ENCODE measurements around the gene RAB38. TPM values are rescaled to one million over a fixed set of nuclear protein-coding genes. Genes with fewer than 3 reads are reported as not detected.

The RAB38 gene
- total RNA-seq, 1 donor from 2014 or later, result 0.44 TPM

DNA sequence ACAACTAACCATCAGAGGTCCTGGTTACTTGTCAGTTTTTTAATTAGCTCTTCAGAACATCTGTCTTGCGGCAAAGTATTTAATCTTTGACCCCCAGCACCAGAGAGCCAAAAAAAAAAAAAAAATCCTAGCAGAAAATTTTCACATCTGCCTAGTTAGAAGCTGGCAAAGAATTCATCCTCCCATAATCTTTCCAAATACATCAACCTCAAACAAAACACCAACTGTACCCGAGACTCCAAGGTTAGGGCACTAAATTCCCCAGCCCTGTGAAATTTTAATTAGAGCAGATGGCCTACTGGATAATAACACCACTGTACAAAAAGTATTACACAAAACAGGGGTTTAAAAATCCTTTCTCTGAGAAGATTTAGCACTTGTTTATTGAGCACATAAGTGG, 55.7 kb downstream of the RAB38 start:
- H3K4me1 ChIP-seq, result no peaks in the 10 kb centered on the region

DNA sequence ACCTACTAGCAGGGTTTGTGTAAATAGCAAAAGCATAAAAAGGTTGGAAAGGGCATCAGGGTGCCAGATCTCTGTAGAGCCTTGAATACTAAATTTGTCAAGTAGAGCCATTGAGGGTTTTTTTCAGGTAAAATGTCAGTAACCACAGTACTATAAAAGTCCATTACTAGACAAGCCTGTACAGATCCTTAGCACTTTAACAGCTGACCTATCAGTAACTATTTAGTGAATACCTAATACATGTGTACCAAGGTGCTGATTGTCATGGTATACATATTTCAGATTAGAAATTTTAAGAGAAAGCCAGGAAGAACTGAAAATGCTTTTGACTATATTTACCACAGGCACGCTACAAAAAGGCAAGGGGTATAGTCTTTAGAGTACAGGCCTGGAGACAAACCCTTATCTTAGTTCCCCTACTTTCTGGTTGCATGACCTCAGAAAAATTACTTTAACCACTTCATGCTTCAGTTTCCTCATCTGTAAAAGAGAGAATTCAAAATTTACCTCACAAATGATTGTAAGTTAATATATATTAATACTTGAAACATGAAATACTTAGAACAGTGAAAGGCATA, 57.9 kb downstream of the RAB38 start:
- Histone ChIP-seq H3K9me3 (replicated peaks) (no peaks in the 10 kb centered on the region), H3K27me3 (ENCODE audit: low read depth) (no peaks in the 10 kb centered on the region), H3K36me3 (no peaks in the 10 kb centered on the region), H3K4me3 (no peak overlapping the region), H3K4me1 (no peaks in the 10 kb centered on the region), H3K27ac (replicated peaks) (no peak overlapping the region)
- TF ChIP-seq, protein P1, sequence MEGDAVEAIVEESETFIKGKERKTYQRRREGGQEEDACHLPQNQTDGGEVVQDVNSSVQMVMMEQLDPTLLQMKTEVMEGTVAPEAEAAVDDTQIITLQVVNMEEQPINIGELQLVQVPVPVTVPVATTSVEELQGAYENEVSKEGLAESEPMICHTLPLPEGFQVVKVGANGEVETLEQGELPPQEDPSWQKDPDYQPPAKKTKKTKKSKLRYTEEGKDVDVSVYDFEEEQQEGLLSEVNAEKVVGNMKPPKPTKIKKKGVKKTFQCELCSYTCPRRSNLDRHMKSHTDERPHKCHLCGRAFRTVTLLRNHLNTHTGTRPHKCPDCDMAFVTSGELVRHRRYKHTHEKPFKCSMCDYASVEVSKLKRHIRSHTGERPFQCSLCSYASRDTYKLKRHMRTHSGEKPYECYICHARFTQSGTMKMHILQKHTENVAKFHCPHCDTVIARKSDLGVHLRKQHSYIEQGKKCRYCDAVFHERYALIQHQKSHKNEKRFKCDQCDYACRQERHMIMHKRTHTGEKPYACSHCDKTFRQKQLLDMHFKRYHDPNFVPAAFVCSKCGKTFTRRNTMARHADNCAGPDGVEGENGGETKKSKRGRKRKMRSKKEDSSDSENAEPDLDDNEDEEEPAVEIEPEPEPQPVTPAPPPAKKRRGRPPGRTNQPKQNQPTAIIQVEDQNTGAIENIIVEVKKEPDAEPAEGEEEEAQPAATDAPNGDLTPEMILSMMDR (IDR thresholded peaks at IDR 0.05; ENCODE audit: borderline replicate concordance), result no peak
- no peak for DNase-seq
- intact Hi-C loops (cut with micrococcal nuclease), result no loop called here

More for the DNA sequence above, 55.7 kb downstream of the RAB38 start:
- TF ChIP-seq, protein P1 (IDR thresholded peaks at IDR 0.05; ENCODE audit: borderline replicate concordance), result no peak
- intact Hi-C loops (cut with micrococcal nuclease), result no loop called here
- Histone ChIP-seq H3K27me3 (ENCODE audit: low read depth) (no peaks in the 10 kb centered on the region), H3K27ac (replicated peaks) (no peak overlapping the region), H3K36me3 (no peaks in the 10 kb centered on the region), H3K4me3 (no peak overlapping the region), H3K9me3 (replicated peaks) (no peaks in the 10 kb centered on the region)
- DNase-seq, result no peak

DNA sequence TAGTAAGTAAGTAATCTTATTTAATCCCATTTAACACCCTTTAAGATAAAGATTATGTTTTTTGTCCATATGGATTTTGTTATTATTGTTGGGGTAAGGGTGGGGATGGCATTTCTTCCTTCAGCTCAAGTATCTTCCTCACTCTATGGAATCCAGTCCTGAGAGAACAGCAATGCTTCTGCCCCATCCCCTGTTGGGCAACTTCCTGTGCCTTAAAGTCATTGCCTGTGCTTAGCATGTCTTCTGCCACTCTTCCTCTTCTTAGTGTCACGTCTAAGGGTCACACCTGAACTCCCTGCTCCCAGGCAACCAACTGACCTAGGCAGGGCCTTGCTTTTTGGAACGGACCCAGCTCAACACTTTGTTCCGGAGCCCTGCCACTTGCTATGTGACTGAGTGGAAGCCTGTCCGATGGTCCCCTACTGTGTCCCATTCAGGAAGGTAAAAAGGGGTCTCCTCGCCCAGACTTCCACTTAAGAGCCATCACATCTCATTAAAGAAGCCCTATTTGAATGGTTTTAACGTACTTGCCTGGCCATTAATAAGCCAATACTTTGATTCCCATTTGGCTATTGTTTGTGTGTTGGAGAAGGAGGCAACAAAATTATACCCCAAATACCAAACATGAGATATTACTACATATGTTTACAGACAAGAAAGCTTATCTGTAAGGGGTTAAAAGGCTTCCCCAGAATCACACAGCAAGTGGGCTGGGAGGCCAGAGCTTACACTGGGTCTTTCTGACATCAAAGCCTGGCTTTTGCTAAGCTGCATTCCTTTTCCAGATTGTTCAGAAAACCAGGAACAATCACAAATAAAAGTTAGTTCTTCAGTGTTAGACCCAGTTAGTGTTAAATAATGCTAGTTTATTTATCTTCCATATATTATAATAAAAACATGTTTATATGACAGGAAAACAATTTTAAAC, 59.2 kb downstream of the RAB38 start:
- Histone ChIP-seq H3K9me3 (replicated peaks) (no peaks in the 10 kb centered on the region), H3K27me3 (ENCODE audit: low read depth) (no peaks in the 10 kb centered on the region), H3K4me1 (no peaks in the 10 kb centered on the region), H3K4me3 (no peak overlapping the region), H3K36me3 (no peaks in the 10 kb centered on the region), H3K27ac (replicated peaks) (no peak overlapping the region)
- DNase-seq, result no peak
- intact Hi-C loops (cut with micrococcal nuclease), result no loop called here
- TF ChIP-seq, protein P1 (IDR thresholded peaks at IDR 0.05; ENCODE audit: borderline replicate concordance), result no peak

DNA sequence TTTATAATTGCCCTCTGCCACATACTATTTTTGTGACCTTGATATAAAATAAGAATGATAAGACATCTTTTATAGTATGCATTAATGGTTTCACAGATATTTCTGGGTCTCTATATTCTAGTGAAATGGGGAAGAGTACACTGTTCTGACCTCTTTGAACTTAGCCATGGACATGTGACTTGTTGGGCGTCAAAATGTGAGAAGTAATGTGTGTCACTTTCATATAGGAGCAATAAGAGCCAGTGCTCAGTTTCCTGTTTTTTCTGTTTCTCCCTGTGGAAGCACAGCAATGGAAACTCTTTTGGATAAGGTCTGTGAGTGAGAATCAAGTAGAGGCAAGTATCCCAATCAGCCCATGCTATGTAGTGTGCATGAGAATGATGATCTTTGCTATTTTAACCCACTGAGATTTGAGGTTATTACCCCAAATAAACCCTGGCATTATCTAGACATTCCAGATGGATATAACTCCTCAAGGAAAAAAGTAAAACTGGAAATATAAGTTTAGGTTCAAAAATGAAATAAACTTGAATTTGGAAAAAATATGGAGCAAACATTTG, 60.7 kb downstream of the RAB38 start:
- DNase-seq, result no peak
- Histone ChIP-seq H3K9me3 (replicated peaks) (no peaks in the 10 kb centered on the region), H3K27me3 (ENCODE audit: low read depth) (no peaks in the 10 kb centered on the region), H3K4me3 (no peak overlapping the region), H3K36me3 (no peaks in the 10 kb centered on the region), H3K4me1 (no peaks in the 10 kb centered on the region), H3K27ac (replicated peaks) (no peak overlapping the region)
- intact Hi-C loops (cut with micrococcal nuclease), result no loop called here
- TF ChIP-seq, protein P1 (IDR thresholded peaks at IDR 0.05; ENCODE audit: borderline replicate concordance), result no peak

DNA sequence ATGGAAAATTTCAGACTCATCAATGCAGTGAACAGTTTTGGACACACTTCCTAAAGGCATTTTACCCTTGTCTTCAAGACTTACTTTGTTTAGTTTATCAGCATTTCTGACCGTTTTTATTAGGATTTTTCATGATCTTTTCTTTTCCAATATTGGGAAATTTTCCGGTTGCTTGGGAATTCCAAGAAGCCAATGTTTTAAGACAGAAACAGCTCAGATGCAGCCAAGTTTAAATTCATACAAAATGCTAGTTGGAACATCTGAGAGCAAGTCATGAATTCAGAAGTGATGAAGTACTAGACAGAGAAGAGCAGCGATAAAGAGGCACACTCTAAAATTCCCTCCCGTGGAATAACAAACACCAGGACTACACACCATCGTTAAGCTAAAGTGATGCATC, 68.6 kb downstream of the RAB38 start:
- DNase-seq, result no peak
- TF ChIP-seq, protein P1 (IDR thresholded peaks at IDR 0.05; ENCODE audit: borderline replicate concordance), result no peak
- no peak overlapping the region for H3K27ac ChIP-seq (replicated peaks)
- H3K4me1 ChIP-seq, result no peaks in the 10 kb centered on the region
- no peak overlapping the region for H3K4me3 ChIP-seq
- H3K36me3 ChIP-seq, result no peaks in the 10 kb centered on the region
- no peaks in the 10 kb centered on the region for H3K27me3 ChIP-seq (ENCODE audit: low read depth)
- H3K9me3 ChIP-seq (replicated peaks), result peaks cover 18% of the 10 kb centered on the region
- intact Hi-C loops (cut with micrococcal nuclease), result no loop called here
